Measurements from ENCODE around the gene FRMPD4.

DNA sequence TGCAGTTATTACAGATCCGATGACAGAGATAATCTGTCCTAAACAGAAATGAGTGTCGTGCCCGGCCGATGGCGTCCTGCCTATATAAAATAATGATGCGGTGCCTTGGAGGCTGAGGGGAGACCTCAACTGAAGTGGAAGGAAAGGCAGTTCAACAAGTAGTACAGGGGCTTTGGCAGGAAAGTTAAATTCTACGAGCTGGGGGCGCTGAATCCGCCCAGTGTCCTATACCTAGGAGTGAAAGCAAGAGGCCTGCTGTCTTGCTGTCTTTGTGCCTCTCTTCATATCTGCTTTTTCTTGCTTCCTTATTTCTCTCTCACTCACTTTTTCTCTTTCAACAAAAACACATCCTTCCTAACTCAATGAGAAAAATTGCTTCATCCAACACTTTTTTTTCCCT is 570.8 kb downstream of the FRMPD4 start:
- TF ChIP-seq NR3C1 (IDR thresholded peaks at IDR 0.05) = no peak
- TF ChIP-seq POLR2A (IDR thresholded peaks at IDR 0.05; ENCODE audit: low read length) = no peak
- TF ChIP-seq GATA3 (IDR thresholded peaks at IDR 0.05; ENCODE audit: borderline replicate concordance) = no peak
- TF ChIP-seq, protein P1, sequence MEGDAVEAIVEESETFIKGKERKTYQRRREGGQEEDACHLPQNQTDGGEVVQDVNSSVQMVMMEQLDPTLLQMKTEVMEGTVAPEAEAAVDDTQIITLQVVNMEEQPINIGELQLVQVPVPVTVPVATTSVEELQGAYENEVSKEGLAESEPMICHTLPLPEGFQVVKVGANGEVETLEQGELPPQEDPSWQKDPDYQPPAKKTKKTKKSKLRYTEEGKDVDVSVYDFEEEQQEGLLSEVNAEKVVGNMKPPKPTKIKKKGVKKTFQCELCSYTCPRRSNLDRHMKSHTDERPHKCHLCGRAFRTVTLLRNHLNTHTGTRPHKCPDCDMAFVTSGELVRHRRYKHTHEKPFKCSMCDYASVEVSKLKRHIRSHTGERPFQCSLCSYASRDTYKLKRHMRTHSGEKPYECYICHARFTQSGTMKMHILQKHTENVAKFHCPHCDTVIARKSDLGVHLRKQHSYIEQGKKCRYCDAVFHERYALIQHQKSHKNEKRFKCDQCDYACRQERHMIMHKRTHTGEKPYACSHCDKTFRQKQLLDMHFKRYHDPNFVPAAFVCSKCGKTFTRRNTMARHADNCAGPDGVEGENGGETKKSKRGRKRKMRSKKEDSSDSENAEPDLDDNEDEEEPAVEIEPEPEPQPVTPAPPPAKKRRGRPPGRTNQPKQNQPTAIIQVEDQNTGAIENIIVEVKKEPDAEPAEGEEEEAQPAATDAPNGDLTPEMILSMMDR (IDR thresholded peaks at IDR 0.05) = no peak
- TF ChIP-seq HDAC2 (IDR thresholded peaks at IDR 0.05) = no peak
- TF ChIP-seq EP300 (IDR thresholded peaks at IDR 0.05) = no peak
- no peak for TF ChIP-seq SMC3 (IDR thresholded peaks at IDR 0.05)

All from A549 (cell line).